Kidney (tissue), 14 donors: ENCODE data around the gene BLOC1S4. TPM values are rescaled to one million over a fixed set of nuclear protein-coding genes. Genes with fewer than 3 reads are reported as not detected.

ENCODE experiments used
- DNase-seq, 5 donors: peaks; one replicate each; pipeline ENCODE4 v3.0.0-alpha.2; 2013 to 2020
- FAIRE-seq: peaks from 2 replicates; lab custom pipeline; 2012; peaks lifted over from hg19 to GRCh38; lab: Jason Lieb, UNC
- H3K27ac ChIP-seq, 2 donors: one replicate each; pipeline ENCODE4 v1.7.0; 2013; ENCODE audit warnings: low read depth in 2 of 2, low read length in 2 of 2, inconsistent platforms in 1 of 2
- H3K27me3 ChIP-seq: one replicate; pipeline ENCODE4 v1.7.1; 2013; ENCODE audit warnings: low read length, inconsistent platforms; ENCODE audit not compliant: control insufficient read depth, insufficient read depth
- H3K36me3 ChIP-seq, 3 donors: one replicate each; pipeline versions ENCODE4 v1.7.0 to v1.7.1; 2013; ENCODE audit warnings: low read length in 3 of 3, control low read depth in 1 of 3, inconsistent platforms in 1 of 3; ENCODE audit not compliant: insufficient read depth in 3 of 3, control insufficient read depth in 2 of 3
- H3K4me1 ChIP-seq, 3 donors: one replicate each; pipeline versions ENCODE4 v1.7.0 to v1.7.1; 2013; ENCODE audit warnings: low read length in 3 of 3, inconsistent platforms in 1 of 3, low read depth in 1 of 3; ENCODE audit not compliant: control insufficient read depth in 2 of 3, insufficient read depth in 2 of 3
- H3K4me3 ChIP-seq, 3 donors: one replicate each; pipeline versions ENCODE4 v1.7.0 to v1.8.1; 2013; ENCODE audit warnings: low read length in 3 of 3, control low read depth in 1 of 3, inconsistent platforms in 1 of 3
- H3K9ac ChIP-seq, 3 donors: one replicate each; pipeline versions ENCODE4 v1.7.0 to v1.7.1; 2013; ENCODE audit warnings: low read length in 3 of 3, control low read depth in 1 of 3, inconsistent platforms in 1 of 3
- H3K9me3 ChIP-seq, 3 donors: one replicate each; pipeline versions ENCODE4 v1.7.0 to v1.7.1; 2013; ENCODE audit warnings: low read length in 3 of 3, control low read depth in 1 of 3, inconsistent platforms in 1 of 3; ENCODE audit not compliant: control insufficient read depth in 2 of 3, insufficient read depth in 1 of 3
- intact Hi-C: fragments of 100-400 bp; cut with DNase I; formaldehyde crosslinking; loops from one replicate; pipeline ENCODE4 v1.11.1; 2022
- polyA plus RNA-seq: library from polyadenylated mRNA; stranded (reverse); fragments of 350-450 nt; fragmentation: Illumina TruSeq; extraction: RNeasy Lipid Tissue Mini Kit (QIAGEN cat#74804); gene quantifications from one replicate; pipeline ENCODE4 v1.2.3, GENCODE V29; 2014; ENCODE audit warnings: low read depth, low replicate concordance; ENCODE audit not compliant: insufficient read depth
- total RNA-seq: library from RNA; stranded (reverse); fragmentation: NEBNext Ultra II Directional; extraction: Animal tissue kit (Norgen Biotek cat#: 25700); gene quantifications from one replicate; pipeline ENCODE4 v1.2.1, GENCODE V29; 2021
- TF ChIP-seq, protein P1 (sequence below): IDR thresholded peaks from 3 replicates; pipeline ENCODE4 v1.5.1; 2012; ENCODE audit warnings: mild to moderate bottlenecking, moderate library complexity, borderline replicate concordance; ENCODE audit not compliant: insufficient read depth; ENCODE audit errors: extremely low read depth
- donor health status: control.
- donor health status: control.
- donor health status: control.
- donor health status: control.
- donor health status: control.
- donor health status: DM: yes; HTN: yes; CAD: no.
- donor health status: Normal renal cell carcinoma (clear cell type).

Gene BLOC1S4
- total and polyA plus RNA-seq, 2 donors from 2014 or later = 12.3 to 14.2 TPM

DNA sequence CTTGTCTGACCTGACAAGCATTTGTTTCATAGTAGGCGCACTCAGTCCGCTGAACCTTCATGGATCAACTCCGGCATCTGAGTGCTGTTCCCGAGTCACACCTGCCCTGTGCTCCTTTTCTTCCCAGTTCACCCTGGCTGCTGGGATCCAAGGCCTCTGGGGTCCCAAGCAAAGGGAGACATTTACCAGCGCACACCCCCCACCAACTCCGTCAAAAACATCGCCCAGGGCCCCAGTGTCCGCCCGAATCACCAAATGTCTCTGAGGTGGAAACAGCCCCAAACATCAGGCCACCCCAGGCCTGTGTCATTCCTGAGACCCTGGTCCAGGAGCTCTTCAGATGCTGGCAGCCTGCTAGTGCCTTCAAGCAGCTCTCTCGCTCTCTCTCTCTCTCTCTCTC lies 5.1 kb downstream of the BLOC1S4 start:
- TF ChIP-seq, protein P1, sequence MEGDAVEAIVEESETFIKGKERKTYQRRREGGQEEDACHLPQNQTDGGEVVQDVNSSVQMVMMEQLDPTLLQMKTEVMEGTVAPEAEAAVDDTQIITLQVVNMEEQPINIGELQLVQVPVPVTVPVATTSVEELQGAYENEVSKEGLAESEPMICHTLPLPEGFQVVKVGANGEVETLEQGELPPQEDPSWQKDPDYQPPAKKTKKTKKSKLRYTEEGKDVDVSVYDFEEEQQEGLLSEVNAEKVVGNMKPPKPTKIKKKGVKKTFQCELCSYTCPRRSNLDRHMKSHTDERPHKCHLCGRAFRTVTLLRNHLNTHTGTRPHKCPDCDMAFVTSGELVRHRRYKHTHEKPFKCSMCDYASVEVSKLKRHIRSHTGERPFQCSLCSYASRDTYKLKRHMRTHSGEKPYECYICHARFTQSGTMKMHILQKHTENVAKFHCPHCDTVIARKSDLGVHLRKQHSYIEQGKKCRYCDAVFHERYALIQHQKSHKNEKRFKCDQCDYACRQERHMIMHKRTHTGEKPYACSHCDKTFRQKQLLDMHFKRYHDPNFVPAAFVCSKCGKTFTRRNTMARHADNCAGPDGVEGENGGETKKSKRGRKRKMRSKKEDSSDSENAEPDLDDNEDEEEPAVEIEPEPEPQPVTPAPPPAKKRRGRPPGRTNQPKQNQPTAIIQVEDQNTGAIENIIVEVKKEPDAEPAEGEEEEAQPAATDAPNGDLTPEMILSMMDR = no peak

DNA sequence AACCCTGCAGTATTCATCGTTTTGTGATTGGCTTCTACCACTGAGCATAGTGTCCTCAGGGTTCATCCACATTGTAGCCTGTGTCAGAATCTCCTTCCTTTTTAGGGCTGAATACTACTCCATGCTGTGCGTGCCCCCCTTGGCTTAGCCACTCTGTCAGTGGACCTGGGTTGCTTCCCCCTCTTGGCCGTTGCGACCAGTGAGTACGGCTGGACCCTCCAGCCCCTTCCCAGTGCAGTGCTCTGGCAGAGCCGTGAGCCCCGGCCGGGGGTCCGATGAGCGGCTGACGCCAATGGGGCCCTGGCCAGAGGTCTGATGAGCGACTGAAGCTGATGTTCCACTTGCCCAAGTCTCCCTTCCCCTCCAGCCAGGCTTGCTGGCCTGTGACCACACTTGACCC lies 6.9 kb downstream of the BLOC1S4 start:
- DNase-seq = no peak
- no peak for FAIRE-seq
- Histone ChIP-seq H3K36me3 (no peaks in the 10 kb centered on the region), H3K27me3 (no peaks in the 10 kb centered on the region), H3K4me1 (peaks cover 0 to 5% (median 0%) of the 10 kb centered on the region in 3 donors), H3K27ac (no peak overlapping the region), H3K4me3 (no peak overlapping the region), H3K9me3 (peaks cover 0 to 5% (median 0%) of the 10 kb centered on the region in 3 donors), H3K9ac (no peak overlapping the region)
- intact Hi-C loops = no loop called here
- TF ChIP-seq, protein P1 = no peak

More for the DNA sequence above, 5.1 kb downstream of the BLOC1S4 start:
- Histone ChIP-seq H3K9me3 (peaks cover 0 to 5% (median 0%) of the 10 kb centered on the region in 3 donors), H3K4me3 (no peak overlapping the region), H3K36me3 (no peaks in the 10 kb centered on the region), H3K27me3 (no peaks in the 10 kb centered on the region), H3K9ac (no peak overlapping the region), H3K4me1 (peaks cover 0 to 12% (median 6%) of the 10 kb centered on the region in 3 donors), H3K27ac (no peak overlapping the region)
- DNase-seq (no peak), FAIRE-seq (no peak)
- intact Hi-C loops = no loop called here

DNA sequence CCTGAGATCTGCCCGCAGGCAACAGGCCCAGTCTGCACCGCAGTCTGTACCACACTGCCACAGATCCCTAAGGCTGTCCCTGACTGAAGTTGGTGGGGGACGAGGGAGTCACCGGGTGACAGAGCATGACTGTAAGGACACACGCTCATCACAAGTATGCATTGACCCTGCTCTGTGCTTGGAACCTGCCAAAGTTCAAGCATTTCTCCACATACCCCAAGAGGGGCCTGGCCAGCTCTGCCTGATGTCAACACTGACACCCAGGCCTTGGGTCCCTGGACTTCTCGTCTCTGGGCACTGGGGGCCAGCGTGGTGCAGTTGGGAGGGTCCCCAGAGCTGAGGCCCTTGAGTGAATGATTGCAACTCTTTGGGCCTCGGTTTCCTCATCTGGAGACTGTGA lies 7.9 kb downstream of the BLOC1S4 start:
- FAIRE-seq = no peak
- intact Hi-C loops = no loop called here
- TF ChIP-seq, protein P1 = no peak

More for the DNA sequence above, 7.9 kb downstream of the BLOC1S4 start:
- no peaks in the 10 kb centered on the region for H3K27me3 ChIP-seq
- no peaks in the 10 kb centered on the region for H3K36me3 ChIP-seq
- DNase-seq = no peak
- no peak overlapping the region for H3K27ac ChIP-seq
- H3K4me1 ChIP-seq = peaks cover 0 to 5% (median 0%) of the 10 kb centered on the region in 3 donors
- no peak overlapping the region for H3K9ac ChIP-seq
- peaks cover 0 to 5% (median 0%) of the 10 kb centered on the region in 3 donors for H3K9me3 ChIP-seq
- H3K4me3 ChIP-seq = no peak overlapping the region
